NB4 (cell line): ENCODE data around the gene TMEM145.

Experiments
- MAX ChIP-seq: IDR thresholded peaks from 2 replicates; pipeline ENCODE4 v1.6.1; 2011; ENCODE audit warnings: low read depth, low read length
- MYC ChIP-seq: IDR thresholded peaks from 2 replicates; pipeline ENCODE4 v1.6.1; 2011; ENCODE audit warnings: low read depth, low read length
- POLR2A ChIP-seq: IDR thresholded peaks from 2 replicates; pipeline ENCODE4 v1.6.1; 2011; ENCODE audit warnings: mild to moderate bottlenecking; ENCODE audit not compliant: insufficient read length; ENCODE audit errors: extremely low read depth
- TF ChIP-seq, protein P1 (sequence below): IDR thresholded peaks from one replicate; pipeline ENCODE4 v1.5.1; 2012; ENCODE audit warnings: low read depth, low read length

DNA sequence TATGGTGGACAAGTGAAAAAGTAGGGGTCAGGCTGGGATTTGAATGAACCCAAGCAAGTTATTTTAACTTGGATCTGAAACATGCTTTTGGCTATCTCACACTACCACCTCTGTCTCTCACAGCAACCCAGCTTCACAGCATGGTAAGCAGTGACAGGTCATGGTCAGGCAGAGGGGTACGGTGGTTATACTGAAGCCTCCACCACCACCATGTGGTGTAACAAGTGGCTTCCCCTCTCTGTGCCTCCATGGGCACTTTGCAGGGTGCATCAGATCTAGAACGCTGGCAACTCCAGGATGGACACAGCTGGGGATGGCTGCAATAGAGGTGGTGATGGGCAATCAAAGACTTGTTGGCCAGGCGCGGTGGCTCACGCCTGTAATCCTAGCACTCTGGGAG is 739 bp upstream of the TMEM145 start:
- TF ChIP-seq, protein P1, sequence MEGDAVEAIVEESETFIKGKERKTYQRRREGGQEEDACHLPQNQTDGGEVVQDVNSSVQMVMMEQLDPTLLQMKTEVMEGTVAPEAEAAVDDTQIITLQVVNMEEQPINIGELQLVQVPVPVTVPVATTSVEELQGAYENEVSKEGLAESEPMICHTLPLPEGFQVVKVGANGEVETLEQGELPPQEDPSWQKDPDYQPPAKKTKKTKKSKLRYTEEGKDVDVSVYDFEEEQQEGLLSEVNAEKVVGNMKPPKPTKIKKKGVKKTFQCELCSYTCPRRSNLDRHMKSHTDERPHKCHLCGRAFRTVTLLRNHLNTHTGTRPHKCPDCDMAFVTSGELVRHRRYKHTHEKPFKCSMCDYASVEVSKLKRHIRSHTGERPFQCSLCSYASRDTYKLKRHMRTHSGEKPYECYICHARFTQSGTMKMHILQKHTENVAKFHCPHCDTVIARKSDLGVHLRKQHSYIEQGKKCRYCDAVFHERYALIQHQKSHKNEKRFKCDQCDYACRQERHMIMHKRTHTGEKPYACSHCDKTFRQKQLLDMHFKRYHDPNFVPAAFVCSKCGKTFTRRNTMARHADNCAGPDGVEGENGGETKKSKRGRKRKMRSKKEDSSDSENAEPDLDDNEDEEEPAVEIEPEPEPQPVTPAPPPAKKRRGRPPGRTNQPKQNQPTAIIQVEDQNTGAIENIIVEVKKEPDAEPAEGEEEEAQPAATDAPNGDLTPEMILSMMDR = no peak
- TF ChIP-seq POLR2A (no peak), MAX (no peak), MYC (no peak)
